Vagina (tissue), 2 donors: ENCODE measurements around the gene PDCD1. TPM values are rescaled to one million over a fixed set of nuclear protein-coding genes. Genes with fewer than 3 reads are reported as not detected.

Experiments
- DNase-seq, 2 donors: peaks; one replicate each; pipeline ENCODE4 v3.0.0-alpha.2; 2017; ENCODE audit errors: extremely low spot score in 2 of 2
- H3K27ac ChIP-seq: fragments of 200-600 bp; sonication (generic); one replicate; pipeline ENCODE4 v1.5.1; 2019
- H3K27me3 ChIP-seq: fragments of 200-600 bp; sonication (generic); one replicate; pipeline ENCODE4 v1.5.1; 2019
- H3K36me3 ChIP-seq, 2 donors: fragments of 200-600 bp; sonication (generic); one replicate each; pipeline ENCODE4 v1.5.1; 2017 to 2019
- H3K4me1 ChIP-seq: fragments of 200-600 bp; sonication (generic); one replicate; pipeline ENCODE4 v1.5.1; 2019
- H3K4me3 ChIP-seq, 2 donors: fragments of 200-600 bp; sonication (generic); 1 replicate in 1 of 2; 2 replicates in 1 of 2; pipeline ENCODE4 v1.5.1; 2016 to 2019
- H3K9me3 ChIP-seq: fragments of 200-600 bp; sonication (generic); one replicate; pipeline ENCODE4 v1.5.1; 2019
- POLR2A ChIP-seq, 2 donors: fragments of 450-650 bp; IDR thresholded peaks; one replicate each; pipeline ENCODE4 v1.6.1; 2017; ENCODE audit warnings: antibody characterized with exemption in 2 of 2, mild to moderate bottlenecking in 2 of 2, moderate library complexity in 2 of 2
- POLR2AphosphoS5 ChIP-seq, 2 donors: sonication (generic); formaldehyde crosslinking; IDR thresholded peaks; one replicate each; pipeline ENCODE4 v1.9.0; 2017; ENCODE audit warnings: antibody characterized with exemption in 2 of 2, mild to moderate bottlenecking in 2 of 2, low read depth in 1 of 2; ENCODE audit not compliant: insufficient read depth in 1 of 2
- intact Hi-C: fragments of 100-400 bp; cut with DNase I; formaldehyde crosslinking; loops from one replicate; pipeline ENCODE4 v1.15.1; 2023
- total RNA-seq: library from RNA; depleted of rRNA; stranded (reverse); fragments of >200 nt; gene quantifications from one replicate; pipeline ENCODE4 v1.2.3, GENCODE V29; 2016
- TF ChIP-seq, protein P1 (sequence below), 3 experiments: fragments of 450-650 bp in 2 of 3; fragments of 200-600 bp in 1 of 3; sonication (generic) in 1 of 3; IDR thresholded peaks; one replicate each; pipeline ENCODE4 v1.5.1; 2017 to 2019; ENCODE audit warnings: antibody characterized with exemption in 3 of 3, mild to moderate bottlenecking in 2 of 3, moderate library complexity in 2 of 3

The PDCD1 gene
- total RNA-seq, 1 donor from 2014 or later, result 3.9 TPM

DNA sequence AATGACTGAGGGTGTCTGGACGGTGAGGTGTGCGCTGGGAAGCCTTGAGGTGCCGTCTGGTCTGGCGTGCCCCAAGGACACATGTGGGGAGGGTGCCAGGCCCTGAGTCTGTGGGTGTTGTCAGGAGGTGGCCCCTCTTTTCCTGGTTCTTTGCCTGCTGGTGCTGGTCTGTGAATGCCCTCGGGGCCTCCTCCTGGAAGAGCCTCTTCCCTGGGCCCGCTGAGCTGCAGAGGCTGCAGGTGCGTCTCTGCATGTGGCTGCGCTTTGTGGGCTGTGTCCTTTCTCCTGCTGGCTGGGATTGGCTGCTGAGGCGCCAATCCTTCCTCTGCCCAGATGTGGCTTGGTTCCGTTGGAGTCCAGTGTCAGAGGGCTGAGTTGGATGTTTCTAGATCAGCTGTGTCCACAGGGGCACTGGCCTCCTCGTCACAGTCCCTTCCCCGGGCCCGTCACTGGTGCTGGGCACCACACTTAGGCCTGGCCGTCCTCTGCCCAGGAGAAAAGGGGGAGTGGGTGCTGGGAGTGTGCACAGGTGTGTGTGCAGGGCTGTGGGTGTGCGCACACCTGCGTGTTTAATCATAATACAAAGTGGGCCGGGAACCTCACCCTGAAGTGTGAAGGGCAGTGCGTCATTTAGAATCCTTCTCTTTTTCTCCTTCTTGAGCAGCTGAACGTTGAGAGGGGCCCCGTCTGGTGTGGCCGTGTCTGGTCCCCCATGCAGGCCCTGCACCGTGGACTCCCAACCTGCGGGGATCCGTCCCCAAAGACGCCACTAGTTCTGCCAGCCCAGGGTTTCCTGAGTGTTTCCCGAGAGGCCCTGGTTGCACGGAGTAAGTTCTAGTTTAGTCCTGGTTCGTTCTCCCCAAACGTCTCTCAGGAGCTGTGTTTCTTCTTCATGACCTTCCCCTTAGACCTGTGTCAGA lies 46.4 kb upstream of the PDCD1 start:
- no peak overlapping the region for H3K27ac ChIP-seq
- H3K27me3 ChIP-seq, result no peaks in the 10 kb centered on the region
- no peaks in the 10 kb centered on the region for H3K9me3 ChIP-seq
- H3K36me3 ChIP-seq, result no peaks in the 10 kb centered on the region
- TF ChIP-seq POLR2AphosphoS5 (IDR thresholded peaks at IDR 0.05; ENCODE audit: insufficient read depth in 1 of 2, low read depth in 1 of 2), result no peak
- TF ChIP-seq, protein P1, sequence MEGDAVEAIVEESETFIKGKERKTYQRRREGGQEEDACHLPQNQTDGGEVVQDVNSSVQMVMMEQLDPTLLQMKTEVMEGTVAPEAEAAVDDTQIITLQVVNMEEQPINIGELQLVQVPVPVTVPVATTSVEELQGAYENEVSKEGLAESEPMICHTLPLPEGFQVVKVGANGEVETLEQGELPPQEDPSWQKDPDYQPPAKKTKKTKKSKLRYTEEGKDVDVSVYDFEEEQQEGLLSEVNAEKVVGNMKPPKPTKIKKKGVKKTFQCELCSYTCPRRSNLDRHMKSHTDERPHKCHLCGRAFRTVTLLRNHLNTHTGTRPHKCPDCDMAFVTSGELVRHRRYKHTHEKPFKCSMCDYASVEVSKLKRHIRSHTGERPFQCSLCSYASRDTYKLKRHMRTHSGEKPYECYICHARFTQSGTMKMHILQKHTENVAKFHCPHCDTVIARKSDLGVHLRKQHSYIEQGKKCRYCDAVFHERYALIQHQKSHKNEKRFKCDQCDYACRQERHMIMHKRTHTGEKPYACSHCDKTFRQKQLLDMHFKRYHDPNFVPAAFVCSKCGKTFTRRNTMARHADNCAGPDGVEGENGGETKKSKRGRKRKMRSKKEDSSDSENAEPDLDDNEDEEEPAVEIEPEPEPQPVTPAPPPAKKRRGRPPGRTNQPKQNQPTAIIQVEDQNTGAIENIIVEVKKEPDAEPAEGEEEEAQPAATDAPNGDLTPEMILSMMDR (IDR thresholded peaks at IDR 0.05), result no peak
- TF ChIP-seq POLR2A (IDR thresholded peaks at IDR 0.05), result no peak
- intact Hi-C loops, result no loop called here
- H3K4me3 ChIP-seq, result no peak overlapping the region
- DNase-seq, result no peak
- peaks cover 27% of the 10 kb centered on the region for H3K4me1 ChIP-seq

GRCh38 chr2:241904011-241904718 lies 45.5 kb upstream of the PDCD1 start:
- intact Hi-C loops, result no loop called here
- Histone ChIP-seq H3K27me3 (no peaks in the 10 kb centered on the region), H3K9me3 (no peaks in the 10 kb centered on the region), H3K27ac (no peak overlapping the region), H3K36me3 (no peaks in the 10 kb centered on the region), H3K4me3 (no peak overlapping the region), H3K4me1 (peaks cover 34% of the 10 kb centered on the region)
- DNase-seq, result no peak
- TF ChIP-seq POLR2A (IDR thresholded peaks at IDR 0.05), result no peak
- no peak for TF ChIP-seq POLR2AphosphoS5 (IDR thresholded peaks at IDR 0.05; ENCODE audit: insufficient read depth in 1 of 2, low read depth in 1 of 2)
- TF ChIP-seq, protein P1 (IDR thresholded peaks at IDR 0.05), result no peak

DNA sequence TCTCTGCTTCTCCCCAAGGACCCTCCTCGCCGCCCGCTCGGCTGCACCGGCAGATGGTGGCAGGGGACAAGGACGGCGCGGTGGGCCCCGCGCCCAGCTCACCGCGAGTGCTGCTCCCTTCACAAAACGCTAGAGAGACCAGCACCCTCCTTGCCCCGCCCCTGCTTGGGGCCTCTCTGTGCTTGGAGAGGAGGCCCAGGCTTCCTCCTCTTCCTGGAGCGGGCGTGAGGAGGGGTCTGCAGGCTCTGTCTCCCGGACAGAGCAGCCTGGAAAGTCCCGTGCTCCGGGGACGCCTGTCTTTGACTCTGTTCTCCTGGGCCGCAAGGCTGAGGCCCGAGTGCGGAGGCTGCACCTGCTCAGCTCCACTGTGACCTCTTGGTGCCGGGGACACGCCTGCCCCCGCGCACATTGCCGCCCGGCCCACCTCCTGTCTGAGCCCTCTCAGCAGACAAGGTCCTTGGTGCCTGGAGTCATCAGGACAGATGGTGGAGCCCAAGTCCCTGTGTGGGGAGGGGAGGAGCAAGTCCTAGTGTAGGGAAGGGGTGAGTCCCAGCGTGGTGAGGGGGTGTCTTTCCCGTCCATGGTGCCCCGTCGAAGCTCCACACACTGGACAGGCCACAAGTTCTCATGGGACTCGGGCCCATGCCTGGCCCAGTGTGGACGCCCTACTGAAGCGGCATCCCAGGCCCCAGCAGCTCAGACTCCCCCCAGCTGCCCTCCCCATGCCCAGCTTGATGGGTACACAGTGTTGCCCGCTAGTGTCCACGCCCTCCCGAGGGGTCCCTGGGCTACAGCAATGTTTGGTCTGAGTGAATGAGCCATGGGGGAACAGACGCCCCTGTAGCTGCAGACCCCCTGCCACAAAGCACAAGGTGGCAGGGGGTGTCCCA lies 44.7 kb upstream of the PDCD1 start:
- no peak overlapping the region for H3K27ac ChIP-seq
- no peak overlapping the region for H3K4me3 ChIP-seq
- H3K9me3 ChIP-seq, result no peaks in the 10 kb centered on the region
- DNase-seq, result no peak
- TF ChIP-seq POLR2A (IDR thresholded peaks at IDR 0.05) (no peak), POLR2AphosphoS5 (IDR thresholded peaks at IDR 0.05; ENCODE audit: insufficient read depth in 1 of 2, low read depth in 1 of 2) (no peak)
- TF ChIP-seq, protein P1 (IDR thresholded peaks at IDR 0.05), result no peak
- no peaks in the 10 kb centered on the region for H3K27me3 ChIP-seq
- peaks cover 42% of the 10 kb centered on the region for H3K4me1 ChIP-seq
- intact Hi-C loops, result no loop called here
- H3K36me3 ChIP-seq, result no peaks in the 10 kb centered on the region

- Histone ChIP-seq H3K4me3 (peak overlapping the region; percentile 37 to 42), H3K36me3 (no peaks in the 10 kb centered on the region), H3K4me1 (peaks cover 42% of the 10 kb centered on the region), H3K27ac (peak overlapping the region; percentile 70), H3K27me3 (no peaks in the 10 kb centered on the region), H3K9me3 (no peaks in the 10 kb centered on the region)
- intact Hi-C loops, result no loop called here
- DNase-seq, result no peak
- TF ChIP-seq POLR2AphosphoS5 (IDR thresholded peaks at IDR 0.05; ENCODE audit: insufficient read depth in 1 of 2, low read depth in 1 of 2) (no peak), POLR2A (IDR thresholded peaks at IDR 0.05) (no peak)
- TF ChIP-seq, protein P1 (IDR thresholded peaks at IDR 0.05), result no peak
These were observed 43.8 kb upstream of the PDCD1 start for GRCh38 chr2:241902357-241902991.
